Neural crest cell (in vitro differentiated cells): Measurements from ENCODE around the gene PODN. TPM values are rescaled to one million over a fixed set of nuclear protein-coding genes. Genes with fewer than 3 reads are reported as not detected.

Experiments
- DNase-seq: peaks from one replicate; pipeline ENCODE4 v3.0.0; 2021; ENCODE audit warnings: low read depth, mixed read lengths, low spot score
- H3K27ac Mint-ChIP-seq: one replicate; pipeline ENCODE4 v1.8.0; 2021; ENCODE audit warnings: mild to moderate bottlenecking, mixed read lengths; ENCODE audit not compliant: unreplicated experiment
- H3K27me3 Mint-ChIP-seq: 2 replicates; pipeline ENCODE4 v1.8.0; 2021; ENCODE audit warnings: low read depth, mild to moderate bottlenecking, mixed read lengths
- H3K36me3 Mint-ChIP-seq: 2 replicates; pipeline ENCODE4 v1.8.0; 2021; ENCODE audit warnings: low read depth, mild to moderate bottlenecking, mixed read lengths
- H3K4me1 Mint-ChIP-seq: 2 replicates; pipeline ENCODE4 v1.8.0; 2021; ENCODE audit warnings: mixed read lengths
- H3K4me3 Mint-ChIP-seq: one replicate; pipeline ENCODE4 v1.8.0; 2021; ENCODE audit warnings: mild to moderate bottlenecking, mixed read lengths
- H3K9me3 Mint-ChIP-seq: 2 replicates; pipeline ENCODE4 v1.8.0; 2021; ENCODE audit warnings: mixed read lengths
- total RNA-seq: library from RNA; stranded (reverse); gene quantifications from 2 replicates; pipeline ENCODE4 v1.2.1, GENCODE V29; 2021
- TF ChIP-seq, protein P1 (sequence below): fragments of 200-600 bp; sonication (generic); conservative IDR thresholded peaks from 2 replicates; pipeline ENCODE4 v1.5.0; 2021; ENCODE audit warnings: antibody characterized with exemption, mild to moderate bottlenecking

PODN gene
- total RNA-seq, 1 donor from 2014 or later = 0.65 TPM

DNA sequence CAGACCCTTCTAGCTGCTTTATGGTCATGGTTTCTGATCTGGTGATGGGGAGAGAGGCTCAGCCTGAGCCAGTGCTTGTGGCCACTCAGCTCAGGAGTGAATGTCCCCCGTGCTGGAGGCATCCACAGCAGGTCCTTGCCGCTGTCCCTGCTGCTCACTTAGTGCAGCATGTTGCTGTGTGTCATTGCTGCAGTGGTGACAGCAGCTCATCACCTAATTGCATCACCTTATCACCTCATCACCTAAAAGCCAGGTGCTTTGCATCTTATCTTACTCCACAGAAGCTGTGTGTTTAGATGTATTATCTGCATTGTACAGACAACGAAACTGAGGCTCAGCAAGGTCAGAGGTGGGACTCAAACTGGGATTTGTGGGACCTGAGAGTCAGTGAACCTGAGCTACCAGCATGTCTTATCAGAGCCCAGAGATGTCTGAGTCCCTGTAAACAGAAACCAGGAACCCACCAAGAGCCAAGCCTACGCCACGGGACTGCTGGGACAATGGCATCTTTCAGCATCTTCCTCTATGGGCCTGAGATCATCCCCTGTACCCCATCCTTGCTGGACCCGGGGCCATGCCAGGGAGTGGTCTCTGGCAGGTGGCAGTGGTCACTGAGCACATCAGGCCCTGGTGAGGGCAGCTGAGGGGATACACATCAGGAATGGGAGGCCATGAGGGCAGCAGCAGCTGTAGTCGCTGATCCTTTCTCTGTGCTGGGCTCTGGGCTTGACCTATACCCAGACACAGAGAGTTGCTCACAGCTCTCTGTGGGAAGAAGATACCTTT is 6.5 kb downstream of the PODN start:
- H3K4me3 Mint-ChIP-seq = no peak overlapping the region
- H3K27me3 Mint-ChIP-seq = peaks cover 20% of the 10 kb centered on the region
- no peaks in the 10 kb centered on the region for H3K9me3 Mint-ChIP-seq
- peaks cover 7% of the 10 kb centered on the region for H3K4me1 Mint-ChIP-seq
- H3K27ac Mint-ChIP-seq = no peak overlapping the region
- TF ChIP-seq, protein P1, sequence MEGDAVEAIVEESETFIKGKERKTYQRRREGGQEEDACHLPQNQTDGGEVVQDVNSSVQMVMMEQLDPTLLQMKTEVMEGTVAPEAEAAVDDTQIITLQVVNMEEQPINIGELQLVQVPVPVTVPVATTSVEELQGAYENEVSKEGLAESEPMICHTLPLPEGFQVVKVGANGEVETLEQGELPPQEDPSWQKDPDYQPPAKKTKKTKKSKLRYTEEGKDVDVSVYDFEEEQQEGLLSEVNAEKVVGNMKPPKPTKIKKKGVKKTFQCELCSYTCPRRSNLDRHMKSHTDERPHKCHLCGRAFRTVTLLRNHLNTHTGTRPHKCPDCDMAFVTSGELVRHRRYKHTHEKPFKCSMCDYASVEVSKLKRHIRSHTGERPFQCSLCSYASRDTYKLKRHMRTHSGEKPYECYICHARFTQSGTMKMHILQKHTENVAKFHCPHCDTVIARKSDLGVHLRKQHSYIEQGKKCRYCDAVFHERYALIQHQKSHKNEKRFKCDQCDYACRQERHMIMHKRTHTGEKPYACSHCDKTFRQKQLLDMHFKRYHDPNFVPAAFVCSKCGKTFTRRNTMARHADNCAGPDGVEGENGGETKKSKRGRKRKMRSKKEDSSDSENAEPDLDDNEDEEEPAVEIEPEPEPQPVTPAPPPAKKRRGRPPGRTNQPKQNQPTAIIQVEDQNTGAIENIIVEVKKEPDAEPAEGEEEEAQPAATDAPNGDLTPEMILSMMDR = no peak
- no peaks in the 10 kb centered on the region for H3K36me3 Mint-ChIP-seq
- DNase-seq = no peak

DNA sequence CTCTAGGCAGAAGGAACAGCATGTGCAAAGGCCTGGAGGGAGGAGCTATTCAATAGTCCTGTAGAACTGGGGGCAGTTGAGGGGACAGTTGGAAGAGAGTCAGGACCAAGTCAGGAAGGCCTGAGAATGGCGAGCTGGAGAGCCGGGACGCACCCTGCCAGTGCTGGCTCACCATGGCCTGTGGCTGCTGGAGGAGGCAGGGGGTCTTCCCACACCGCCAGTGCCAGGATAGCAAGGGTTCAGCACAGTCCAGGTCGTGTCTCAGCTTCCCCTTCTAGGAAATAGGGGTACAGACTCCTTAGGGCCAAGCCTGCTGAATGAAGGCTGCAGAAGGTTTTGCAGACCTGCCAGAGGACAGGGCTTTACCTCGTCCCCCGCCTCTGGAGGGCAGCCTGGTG is 7.3 kb downstream of the PODN start:
- Mint-ChIP-seq H3K9me3 (no peaks in the 10 kb centered on the region), H3K4me1 (peaks cover 9% of the 10 kb centered on the region), H3K27me3 (peaks cover 12% of the 10 kb centered on the region), H3K4me3 (no peak overlapping the region), H3K36me3 (no peaks in the 10 kb centered on the region), H3K27ac (no peak overlapping the region)
- DNase-seq = no peak
- TF ChIP-seq, protein P1 = no peak

DNA sequence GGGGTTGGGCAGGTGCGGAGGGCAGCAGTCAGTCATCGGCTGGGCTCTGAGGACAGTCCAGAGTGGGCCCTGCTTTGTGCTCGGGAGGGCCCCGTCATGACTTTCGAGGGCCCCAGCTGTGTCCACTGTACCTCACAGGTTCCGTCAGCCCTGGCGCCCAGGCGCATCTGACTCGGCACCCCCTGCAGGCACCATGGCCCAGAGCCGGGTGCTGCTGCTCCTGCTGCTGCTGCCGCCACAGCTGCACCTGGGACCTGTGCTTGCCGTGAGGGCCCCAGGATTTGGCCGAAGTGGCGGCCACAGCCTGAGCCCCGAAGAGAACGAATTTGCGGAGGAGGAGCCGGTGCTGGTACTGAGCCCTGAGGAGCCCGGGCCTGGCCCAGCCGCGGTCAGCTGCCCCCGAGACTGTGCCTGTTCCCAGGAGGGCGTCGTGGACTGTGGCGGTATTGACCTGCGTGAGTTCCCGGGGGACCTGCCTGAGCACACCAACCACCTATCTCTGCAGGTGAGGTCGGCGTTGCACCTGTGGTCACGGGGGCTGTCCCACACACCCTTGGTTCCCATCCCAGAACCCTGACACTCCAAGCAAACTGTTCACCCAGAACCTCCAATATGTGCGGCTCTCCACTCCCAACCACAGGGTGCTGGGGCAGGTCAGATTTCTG is 7.8 kb downstream of the PODN start:
- H3K27me3 Mint-ChIP-seq = peaks cover 7% of the 10 kb centered on the region
- H3K9me3 Mint-ChIP-seq = no peaks in the 10 kb centered on the region
- no peak overlapping the region for H3K4me3 Mint-ChIP-seq
- TF ChIP-seq, protein P1 = no peak
- H3K36me3 Mint-ChIP-seq = no peaks in the 10 kb centered on the region
- peaks cover 9% of the 10 kb centered on the region for H3K4me1 Mint-ChIP-seq
- no peak overlapping the region for H3K27ac Mint-ChIP-seq
- no peak for DNase-seq

DNA sequence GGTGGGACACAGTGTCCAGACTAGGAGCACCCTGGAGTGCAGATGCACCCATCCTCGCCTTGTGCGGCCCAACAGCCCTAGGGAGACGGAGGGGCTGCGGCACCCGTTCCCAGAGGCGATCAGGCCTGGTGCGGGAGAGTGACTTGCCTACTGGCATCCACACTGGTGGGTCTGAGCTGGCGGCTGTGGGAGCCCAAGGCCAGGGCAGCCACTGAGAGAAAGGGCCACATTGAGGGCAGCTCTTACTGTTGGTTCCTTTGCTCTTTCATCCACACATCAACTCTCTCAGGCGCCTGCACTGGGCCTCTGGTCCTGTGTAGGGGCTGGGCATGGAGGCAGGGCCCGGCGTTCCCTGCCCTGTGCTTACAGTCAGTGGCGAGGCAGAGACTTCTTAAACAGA is 8.6 kb downstream of the PODN start:
- H3K27me3 Mint-ChIP-seq = peaks cover 2% of the 10 kb centered on the region
- TF ChIP-seq, protein P1 = no peak
- no peak overlapping the region for H3K27ac Mint-ChIP-seq
- H3K4me3 Mint-ChIP-seq = no peak overlapping the region
- no peak for DNase-seq
- no peaks in the 10 kb centered on the region for H3K9me3 Mint-ChIP-seq
- H3K36me3 Mint-ChIP-seq = no peaks in the 10 kb centered on the region
- H3K4me1 Mint-ChIP-seq = peaks cover 9% of the 10 kb centered on the region

DNA sequence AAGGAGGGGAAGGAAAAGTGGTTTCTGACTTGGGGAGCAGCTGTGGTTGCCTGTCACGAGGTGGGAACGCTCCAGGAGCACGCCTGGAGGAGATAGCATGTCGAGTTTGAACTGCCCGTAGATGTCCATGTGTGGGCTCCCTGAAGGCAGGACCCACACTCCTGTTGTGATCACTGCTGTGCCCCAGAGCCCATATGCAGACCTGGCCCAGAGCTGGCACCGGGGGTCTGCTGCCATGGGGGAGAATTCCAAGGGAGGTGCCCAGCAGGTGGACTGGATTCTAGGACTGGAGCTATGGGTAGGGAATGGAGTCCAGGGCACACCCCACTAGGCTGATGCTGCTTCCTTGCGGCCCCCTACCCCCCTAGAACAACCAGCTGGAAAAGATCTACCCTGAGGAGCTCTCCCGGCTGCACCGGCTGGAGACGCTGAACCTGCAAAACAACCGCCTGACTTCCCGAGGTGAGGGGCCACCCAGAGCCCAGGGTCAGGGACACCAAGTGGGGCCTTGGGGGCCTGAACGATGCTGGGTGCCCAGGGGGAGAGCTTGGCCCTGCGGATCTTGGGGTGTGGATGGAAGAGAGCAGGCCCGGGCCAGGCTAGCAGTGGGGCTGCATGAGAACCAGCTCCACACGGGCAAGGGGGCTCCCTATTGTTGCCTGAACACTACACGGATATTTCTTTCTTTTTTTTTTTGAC is 9.3 kb downstream of the PODN start:
- H3K27ac Mint-ChIP-seq = no peak overlapping the region
- no peak overlapping the region for H3K4me3 Mint-ChIP-seq
- H3K27me3 Mint-ChIP-seq = no peaks in the 10 kb centered on the region
- no peaks in the 10 kb centered on the region for H3K36me3 Mint-ChIP-seq
- TF ChIP-seq, protein P1 = no peak
- no peak for DNase-seq
- no peaks in the 10 kb centered on the region for H3K9me3 Mint-ChIP-seq
- peaks cover 9% of the 10 kb centered on the region for H3K4me1 Mint-ChIP-seq
